NCI-H446 treated with DMSO at 0.1 percent for 48 hours (cell line): ENCODE measurements around the gene MICALL2.
"Not testable (repeated sequence)": the region's sequence is repeated elsewhere in the genome, so short reads cannot be mapped to it uniquely, and the experiment has no call there.

Experiments used
- DNase-seq: peaks from one replicate; lab custom pipeline; 2025; lab: John Stamatoyannopoulos, UW

The MICALL2 gene

GRCh38 chr7:1447551-1448244, 11.6 kb downstream of the MICALL2 start:
- no peak for DNase-seq

DNA sequence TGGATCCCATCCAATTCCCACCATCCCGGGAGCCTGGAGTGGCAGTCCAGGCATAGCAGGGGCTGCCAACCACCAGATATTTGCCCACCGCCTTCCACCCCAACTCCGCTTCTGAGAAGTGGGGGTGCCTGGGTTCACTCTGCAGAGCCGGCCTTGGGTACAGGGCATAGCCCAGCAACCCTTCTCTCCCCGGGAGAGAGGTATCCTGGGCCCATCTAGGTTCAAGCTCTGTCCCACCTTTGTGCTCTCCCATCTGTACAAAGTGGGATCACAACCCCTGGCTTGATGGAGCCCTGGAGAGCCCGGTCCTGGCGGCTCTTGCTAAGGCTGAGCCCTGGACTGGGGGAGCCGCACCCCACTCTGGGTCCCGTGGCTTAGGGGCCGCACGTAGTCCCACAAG, 12.2 kb downstream of the MICALL2 start:
- DNase-seq: no peak

DNA sequence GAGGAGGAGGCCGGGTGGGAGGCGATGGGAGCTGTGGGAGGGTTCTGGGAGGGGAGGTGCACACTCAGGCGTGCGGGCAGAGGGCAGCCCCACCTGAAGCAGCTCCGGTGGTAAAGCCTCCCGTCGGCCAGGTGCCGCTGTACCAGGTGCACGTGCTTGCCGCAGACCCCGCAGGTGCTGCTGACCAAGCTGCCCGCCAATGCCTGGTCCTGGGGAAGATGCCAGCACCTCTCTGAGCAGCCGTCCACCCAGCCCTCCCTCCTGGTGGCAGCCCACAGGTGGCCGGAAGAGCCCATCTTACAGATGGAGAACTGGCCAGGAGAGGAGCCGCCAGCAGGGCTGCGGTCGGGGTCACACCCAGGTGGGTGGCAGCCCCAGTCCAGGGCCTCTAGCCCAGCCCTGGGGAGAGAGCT, 12.6 kb downstream of the MICALL2 start:
- no peak for DNase-seq

DNA sequence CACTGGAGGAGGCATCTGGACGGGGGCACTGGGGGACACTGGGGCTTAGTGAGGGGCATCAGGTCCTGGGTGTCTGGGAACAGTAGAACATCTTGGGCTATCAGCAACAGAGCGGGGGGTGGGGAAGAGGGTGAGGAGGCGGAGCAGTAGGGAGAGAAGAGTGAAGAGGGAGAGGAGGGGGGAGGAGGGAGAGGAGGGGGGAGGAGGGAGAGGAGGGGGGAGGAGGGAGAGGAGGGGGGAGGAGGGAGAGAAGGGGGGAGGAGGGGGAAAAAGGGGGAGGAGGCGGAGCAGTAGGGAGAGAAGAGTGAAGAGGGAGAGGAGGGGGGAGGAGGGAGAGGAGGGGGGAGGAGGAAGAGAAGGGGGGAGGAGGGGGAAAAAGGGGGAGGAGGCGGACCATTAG, 13.2 kb downstream of the MICALL2 start:
- not testable (repeated sequence) for DNase-seq

DNA sequence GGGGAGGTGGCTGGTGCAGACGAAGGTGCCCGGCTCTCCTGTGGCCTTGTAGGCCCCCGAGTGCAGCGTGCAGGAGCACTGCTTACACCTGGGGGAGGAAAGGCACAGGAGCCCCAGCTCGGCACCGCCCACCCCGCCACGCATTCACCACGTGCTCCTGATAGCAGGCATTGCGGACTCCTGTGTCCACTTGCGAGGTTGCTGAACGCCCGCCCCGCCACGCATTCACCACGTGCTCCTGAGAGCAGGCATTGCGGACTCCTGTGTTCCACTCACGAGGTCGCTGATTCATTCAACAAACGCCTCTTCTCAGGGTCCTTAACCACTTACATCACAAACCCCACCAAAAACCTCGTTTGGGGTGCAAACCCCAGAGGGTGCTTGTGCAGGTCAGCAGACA, 13.9 kb downstream of the MICALL2 start:
- no peak for DNase-seq

- no peak for DNase-seq
Observed at GRCh38 chr7:1444925-1445322, 14.3 kb downstream of the MICALL2 start.

- no peak for DNase-seq
Observed at GRCh38 chr7:1444214-1444924, 14.9 kb downstream of the MICALL2 start.

- not testable (repeated sequence) for DNase-seq
Observed at GRCh38 chr7:1443587-1444200, 15.6 kb downstream of the MICALL2 start.

DNA sequence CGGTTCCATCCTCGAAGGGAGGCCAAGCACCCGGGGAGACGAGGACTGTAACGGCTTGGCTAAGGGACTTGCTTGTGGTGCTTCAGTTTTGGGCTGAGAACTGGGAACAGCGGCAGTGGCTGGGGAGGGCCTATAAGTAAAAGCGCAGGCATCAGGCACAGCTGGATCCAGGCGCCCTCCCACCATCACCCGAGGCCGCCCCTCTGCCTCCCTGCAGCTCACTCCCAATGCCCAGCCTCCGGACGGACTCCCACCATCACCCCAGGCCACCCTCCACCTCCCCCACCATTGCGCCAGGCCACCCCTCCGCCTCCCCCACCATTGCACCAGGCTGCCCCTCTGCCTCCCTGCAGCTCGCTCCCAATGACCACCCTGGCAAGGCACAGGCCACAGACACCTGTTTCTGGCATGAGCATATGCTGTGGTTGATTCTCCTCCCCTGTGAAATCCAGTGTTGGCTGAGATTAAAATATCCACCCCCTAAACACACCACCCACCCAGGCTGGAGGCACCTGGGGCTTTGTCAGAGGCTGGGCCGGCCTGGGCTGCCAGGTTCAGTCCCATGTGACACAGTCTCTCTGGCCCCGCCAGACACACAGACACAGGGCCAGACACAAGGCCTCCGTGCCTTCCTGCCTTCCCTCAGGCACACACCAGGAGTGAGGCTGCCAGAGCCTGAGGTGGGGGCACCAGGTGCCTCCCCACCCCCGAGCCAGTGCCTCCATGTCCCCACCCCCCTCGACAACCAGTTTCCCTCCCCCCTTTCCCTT, 16.7 kb downstream of the MICALL2 start:
- no peak for DNase-seq

- no peak for DNase-seq
Observed at GRCh38 chr7:1441615-1442354, 17.5 kb downstream of the MICALL2 start.

DNA sequence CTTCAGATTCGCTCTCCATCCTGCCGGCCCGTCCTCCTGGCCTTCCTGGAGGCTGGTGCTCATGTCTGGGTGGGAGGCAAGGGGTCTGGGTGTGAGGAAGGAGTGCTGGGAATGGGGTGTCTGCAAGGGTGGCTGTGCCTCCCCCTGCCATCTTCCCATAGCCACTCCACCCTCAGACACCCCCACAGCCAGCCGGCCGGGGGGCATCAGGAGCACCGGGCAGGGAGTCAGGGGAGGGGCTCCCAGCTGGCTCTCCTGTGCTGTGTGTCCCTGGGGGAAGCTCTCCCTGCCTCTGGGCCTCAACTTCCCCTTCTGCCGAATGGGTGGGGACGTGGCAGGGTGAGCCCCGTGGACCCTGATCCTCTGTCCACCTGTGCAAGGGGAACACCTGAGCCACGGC, 18.6 kb downstream of the MICALL2 start:
- DNase-seq: no peak

DNA sequence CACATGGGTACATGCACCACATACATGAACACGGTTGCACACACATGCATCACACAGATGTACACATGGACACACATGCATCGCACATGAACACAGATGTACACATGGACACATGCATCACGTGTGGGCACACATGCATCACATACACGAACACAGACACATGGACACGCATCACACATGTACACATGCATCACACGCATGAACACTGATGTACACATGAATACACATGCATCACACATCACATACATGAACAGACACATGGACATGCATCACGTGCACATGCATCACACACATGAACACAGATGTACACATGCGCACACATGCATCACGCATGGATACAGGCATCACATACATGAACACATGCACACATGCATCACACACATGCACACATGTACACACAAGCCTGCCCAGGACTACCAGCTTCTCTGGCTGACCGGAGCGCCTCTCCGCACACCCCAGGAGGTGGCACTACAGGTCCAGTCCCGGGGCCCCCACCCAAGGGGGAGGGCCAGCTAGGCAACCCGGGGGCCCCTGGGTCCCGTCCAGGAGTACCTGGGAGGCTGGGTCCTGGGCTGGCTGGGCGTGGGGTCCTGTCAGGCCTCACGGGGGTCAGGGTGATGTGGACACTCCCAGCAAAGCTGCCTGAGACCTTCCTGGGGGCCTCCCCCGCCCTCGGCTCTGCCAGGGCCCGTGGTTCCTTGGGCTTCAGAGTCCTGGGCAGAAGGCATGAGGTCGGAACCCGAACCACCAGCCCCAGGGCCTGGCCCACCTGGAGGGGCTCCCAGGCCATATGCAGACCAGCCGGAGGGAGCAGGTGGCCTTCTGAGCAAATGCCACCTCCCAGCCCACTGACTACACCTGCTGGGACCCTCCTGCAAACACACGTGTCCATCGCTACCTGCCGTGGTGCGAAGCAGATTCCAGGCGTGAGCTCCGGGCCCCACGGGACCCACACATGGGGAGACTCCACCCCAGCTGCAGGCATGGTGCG, 19.6 kb downstream of the MICALL2 start:
- DNase-seq: no peak

- DNase-seq: no peak
Observed at GRCh38 chr7:1438821-1439220, 20.4 kb downstream of the MICALL2 start.

GRCh38 chr7:1438208-1438607, 21.1 kb downstream of the MICALL2 start:
- no peak for DNase-seq

DNA sequence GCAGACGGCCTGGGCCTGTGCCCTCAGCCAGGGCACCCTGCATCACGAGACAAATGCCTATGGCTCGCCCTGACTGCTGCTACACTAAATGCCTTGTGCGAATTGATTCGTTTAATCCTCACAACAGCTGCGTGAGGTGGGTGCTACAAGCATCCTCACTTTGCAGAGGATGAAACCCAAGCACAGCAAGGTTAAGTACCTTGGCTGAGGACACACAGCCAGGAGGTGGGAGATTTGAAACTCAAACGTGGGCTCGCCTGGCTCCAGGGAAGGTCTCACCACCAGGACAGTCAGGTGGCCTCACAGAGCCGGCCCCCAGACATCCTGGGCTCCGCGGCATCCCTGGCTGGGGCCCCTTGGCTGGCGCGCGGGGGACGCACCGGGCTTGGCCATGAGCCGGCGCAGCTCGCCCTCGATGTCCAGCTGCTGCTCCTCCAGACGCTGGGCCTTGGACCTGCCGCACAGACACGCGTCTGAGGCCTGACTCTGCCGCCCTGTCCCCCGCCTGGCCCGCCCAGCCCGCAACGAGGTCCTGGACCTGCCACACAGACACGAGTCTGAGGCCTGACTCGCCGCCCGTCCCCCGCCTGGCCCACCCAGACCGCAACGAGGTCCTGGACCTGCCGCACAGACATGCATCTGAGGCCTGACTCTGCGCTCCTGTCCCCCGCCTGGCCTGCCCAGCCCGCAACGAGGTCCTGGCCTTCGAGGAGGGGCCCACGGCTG, 22.0 kb downstream of the MICALL2 start:
- no peak for DNase-seq

- no peak for DNase-seq
Observed at GRCh38 chr7:1436608-1437007, 22.7 kb downstream of the MICALL2 start.

GRCh38 chr7:1434891-1435670, 24.2 kb downstream of the MICALL2 start:
- DNase-seq: no peak

DNA sequence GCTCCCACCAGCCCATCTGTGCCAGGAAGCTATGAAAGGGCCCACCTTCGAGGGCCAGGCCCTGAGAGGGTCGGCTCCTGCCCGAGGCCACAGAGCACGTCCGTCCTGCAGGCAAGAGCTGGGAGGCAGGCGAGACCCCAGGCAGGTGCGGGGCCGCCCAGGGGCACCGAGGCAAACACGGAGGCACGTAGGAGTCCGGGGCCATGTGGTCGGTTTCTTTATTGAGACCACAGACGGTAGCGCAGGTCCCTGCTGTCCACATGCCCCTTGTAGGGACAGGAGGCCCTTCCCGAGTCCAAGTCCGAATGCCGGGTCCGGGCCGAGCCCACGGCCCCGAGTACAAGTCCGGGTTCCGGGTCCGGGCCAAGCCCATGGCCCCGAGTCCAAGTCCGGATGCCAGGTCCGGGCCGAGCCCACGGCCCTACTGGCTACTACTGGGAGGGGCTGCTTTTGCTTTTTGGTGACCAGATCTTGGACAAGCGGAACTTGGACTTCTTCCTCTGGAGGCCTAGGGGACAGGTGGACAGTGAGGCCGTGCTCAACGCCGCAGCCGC, 25.0 kb downstream of the MICALL2 start:
- no peak for DNase-seq
